GM19193 (cell line): ENCODE data around the gene CTNND2.

Experiments
- POLR2A ChIP-seq: IDR thresholded peaks from 4 replicates; pipeline ENCODE4 v1.6.1; 2011; ENCODE audit not compliant: insufficient read depth, insufficient read length; ENCODE audit errors: extremely low read depth

Gene CTNND2

DNA sequence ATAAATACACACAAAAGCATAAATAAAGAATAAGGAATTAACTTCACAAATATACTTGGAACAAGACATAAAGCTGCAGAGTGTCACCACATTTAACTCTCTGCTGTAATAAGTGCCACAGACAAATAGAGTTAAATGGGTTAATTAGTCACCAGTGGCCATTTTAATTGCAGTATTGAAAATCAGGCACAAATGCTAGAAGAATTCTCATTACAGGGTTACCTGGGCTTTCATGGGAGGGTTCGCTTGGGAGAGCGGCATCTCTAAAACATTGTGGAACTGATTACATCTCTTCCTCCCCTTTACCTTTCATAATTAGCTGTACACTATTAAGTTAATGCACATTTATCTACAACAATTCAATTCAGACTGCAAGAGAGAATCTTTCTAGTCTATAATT is 637.9 kb downstream of the CTNND2 start:
- no peak for TF ChIP-seq POLR2A

DNA sequence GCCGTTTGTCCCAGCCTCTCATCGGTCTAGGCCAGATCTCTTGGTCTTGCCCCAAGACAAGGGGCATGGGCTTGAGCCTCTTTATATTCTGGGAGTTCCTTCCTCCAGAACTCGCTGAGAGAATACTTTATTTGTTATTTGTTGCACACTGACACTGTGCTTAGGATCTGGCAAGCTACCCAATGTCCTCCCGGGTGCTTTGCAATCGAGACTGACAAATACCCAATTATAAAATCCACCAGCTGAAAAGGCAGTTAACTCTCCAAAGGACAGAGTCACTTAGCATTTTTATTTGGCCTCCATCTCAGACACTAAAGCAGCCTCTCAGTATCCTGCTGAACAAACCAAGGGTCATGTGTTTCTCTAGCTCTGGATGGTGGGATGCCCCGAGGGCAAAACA is 643.0 kb downstream of the CTNND2 start:
- no peak for TF ChIP-seq POLR2A

DNA sequence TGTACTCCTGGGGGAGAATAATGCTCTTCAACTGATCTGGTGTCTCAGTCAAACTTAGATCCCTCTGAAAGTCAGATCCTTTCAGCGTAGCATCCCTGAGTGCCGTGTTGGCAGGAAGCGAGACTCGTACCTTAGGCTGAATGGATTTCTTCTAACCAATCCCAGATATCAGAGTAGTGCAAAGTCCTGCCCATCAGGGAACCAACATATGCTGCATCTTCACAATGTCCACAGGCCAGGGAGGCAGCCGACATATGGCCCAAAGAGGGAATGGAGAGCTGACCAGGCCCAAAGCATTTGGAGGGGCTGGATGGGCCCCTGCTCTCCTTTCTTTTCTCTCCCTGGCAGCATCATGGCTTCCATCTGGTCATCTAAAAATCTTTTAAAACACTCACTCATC is 646.2 kb downstream of the CTNND2 start:
- no peak for TF ChIP-seq POLR2A

DNA sequence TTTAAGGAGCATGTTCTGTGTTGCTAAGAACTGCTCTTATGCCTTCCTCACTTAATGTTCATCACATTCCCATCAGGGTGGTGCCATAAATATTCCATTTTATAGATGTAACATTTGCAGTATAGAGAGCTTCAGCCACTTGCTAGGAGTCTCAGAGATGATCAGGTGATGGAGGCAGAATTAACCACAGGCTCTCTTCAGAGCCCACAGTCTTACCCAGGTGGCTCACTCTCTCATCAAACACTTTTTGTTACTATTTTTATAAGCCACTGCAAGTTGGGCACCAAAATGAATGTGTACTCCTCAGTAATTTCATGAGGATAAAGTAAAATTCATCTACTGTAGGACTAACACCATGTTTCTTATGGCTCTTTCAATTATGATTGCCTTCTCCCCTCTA is 651.7 kb downstream of the CTNND2 start:
- TF ChIP-seq POLR2A, result no peak

DNA sequence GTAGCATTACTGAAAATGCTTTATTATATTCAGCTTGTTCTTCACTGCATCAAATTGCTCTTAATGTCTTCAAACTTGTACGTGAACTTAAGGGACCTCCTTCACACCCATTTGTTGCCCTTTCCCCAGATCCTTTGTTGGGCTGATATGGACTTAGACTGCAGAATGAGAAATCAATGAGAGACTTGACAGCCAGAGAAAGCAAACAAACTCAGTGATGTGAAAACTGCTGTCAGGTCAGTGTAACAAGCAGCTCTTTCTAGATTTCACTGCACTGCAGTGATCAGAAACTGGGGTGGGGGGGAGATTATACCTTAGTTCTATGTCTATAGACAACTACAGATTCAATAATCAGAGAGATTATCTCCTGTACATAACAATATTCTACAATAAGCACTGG is 652.2 kb downstream of the CTNND2 start:
- no peak for TF ChIP-seq POLR2A

DNA sequence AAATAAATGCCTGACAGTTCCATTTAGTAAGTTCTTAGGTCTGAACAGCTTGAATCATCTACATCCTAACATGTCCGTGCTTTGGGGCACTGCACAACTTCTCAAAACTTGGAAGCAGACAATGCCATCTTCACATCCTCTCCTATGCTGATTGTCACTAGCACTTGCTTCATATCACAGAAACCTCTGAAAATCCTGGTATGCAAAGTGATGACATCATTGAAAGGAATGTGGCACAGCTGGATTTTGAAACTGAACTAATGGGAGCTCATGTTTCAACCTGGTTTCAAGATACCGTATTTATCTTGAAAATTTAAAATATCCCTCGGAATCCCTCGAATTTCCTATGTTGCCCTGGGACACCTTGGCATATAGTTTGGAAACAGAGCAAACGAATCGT is 653.0 kb downstream of the CTNND2 start:
- TF ChIP-seq POLR2A, result no peak

DNA sequence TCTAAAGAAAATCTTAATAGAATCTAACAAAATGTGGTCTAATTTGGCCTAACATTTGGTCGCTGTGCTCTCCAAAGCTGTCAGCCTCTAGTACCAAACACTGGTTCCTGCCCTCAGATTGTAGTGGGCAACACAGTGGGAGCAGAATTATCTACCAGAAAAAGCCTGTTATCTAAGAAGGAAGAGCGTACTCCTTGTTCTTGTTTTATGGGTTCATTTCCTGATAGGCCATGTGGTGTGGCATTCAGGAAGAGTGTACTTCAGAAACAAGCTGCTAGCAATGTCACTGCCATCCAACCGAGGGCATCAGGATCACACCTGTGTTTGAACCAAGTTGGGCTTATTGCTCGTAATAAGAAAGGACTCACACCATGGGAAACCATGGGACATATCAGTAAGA is 655.3 kb downstream of the CTNND2 start:
- TF ChIP-seq POLR2A, result no peak

DNA sequence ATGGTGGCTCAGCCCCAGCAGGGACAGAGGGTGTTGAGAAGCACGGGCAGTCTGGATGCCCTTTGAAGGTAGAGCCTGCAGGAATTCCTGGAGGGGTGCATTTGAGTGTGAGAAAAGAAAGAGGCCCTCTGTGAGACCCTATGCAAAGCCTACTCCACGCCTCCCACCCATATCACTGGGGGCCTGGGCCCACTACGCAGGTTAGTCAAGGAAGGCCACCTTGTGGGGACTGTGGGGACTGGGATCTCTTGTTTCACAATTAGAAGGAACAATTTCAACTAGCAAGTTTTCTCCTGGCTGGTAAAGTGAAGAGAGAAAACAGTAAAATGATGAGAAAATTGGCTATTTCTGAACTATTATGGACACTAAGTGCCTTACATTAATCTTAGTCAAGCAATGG is 657.0 kb downstream of the CTNND2 start:
- no peak for TF ChIP-seq POLR2A

DNA sequence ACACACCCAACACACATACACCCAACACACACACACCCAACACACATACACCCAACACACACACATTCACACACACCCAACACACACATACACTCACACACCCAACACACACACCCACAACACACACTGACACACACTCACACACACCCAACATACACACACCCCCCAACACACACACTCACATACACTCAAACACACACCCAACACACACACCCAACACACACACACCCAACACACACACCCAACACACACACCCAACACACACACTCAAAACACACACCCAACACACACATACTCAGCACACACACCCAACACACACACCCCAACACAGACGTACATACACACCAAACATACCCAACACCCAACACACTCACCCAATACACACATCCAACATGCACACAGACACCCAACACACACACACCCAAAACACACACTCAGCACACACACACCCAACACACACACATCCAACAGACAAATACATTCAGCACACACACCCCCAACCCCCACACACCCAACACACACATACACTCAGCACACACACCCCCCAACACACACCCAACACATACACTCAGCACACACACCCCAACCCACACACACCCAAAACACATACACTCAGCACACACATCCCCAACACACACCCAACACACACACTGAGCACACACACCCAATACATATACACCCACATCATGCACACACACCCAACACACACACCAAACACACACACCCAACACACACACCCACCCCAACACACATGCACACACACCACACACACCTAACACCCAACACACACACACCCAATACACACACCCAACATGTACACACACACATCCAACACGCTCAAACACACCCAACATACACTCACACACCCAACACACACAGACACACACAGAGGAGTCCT is 663.7 kb downstream of the CTNND2 start:
- no peak for TF ChIP-seq POLR2A

DNA sequence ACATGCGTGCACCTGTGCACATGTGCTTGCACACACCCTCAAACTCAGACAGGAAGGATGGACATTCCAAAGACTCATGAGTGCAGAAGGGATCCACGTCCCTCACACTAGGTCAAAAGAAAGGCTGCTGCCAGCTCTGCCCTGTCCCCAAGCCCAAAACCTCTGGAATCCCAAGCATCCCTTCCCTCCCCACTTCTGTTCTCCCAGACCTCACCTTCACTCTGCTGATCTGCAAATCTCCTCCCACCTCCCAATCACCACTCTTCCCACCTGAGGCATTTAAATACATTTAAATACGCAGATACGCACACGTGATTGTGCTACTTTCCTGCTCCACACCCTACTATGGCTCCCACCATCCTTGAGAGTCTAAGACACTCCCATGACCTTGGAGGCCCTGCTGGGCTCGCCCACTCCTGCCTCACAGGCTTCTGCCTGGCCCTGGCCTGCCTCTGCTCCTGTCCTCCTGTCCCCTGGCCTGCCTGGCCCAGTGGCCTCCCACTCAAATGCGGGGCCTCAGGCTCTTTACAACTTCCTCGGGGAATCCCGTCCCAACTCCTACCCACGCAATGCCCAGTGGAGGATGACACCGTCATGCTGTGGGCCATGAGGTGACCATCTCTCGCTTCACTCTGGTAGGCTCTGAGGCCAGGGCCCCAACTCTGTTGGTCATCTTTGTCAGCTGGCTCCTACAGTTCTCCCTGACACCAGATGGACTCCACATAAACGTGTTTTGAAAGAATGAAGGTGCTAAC is 664.8 kb downstream of the CTNND2 start:
- TF ChIP-seq POLR2A, result no peak

DNA sequence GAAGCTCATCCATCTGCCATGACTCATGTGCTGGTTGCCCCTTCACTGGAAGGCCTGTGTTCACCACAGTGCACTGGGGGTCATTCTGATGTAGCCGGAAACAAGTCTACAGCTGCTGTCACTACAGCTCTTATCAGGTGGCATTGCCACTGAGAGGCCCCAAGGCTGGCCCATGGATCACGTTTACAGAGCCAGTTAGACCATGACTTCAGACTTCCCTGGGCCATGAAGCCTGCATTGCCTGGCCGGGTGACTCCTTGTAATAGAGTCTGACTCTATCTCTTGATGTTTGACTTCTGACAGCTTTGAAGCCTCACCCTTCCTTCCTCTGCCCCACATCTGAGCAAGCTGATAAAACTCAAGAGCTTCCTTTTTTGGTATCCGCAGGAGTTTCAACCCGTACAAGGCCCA is 669.7 kb downstream of the CTNND2 start:
- TF ChIP-seq POLR2A, result no peak

DNA sequence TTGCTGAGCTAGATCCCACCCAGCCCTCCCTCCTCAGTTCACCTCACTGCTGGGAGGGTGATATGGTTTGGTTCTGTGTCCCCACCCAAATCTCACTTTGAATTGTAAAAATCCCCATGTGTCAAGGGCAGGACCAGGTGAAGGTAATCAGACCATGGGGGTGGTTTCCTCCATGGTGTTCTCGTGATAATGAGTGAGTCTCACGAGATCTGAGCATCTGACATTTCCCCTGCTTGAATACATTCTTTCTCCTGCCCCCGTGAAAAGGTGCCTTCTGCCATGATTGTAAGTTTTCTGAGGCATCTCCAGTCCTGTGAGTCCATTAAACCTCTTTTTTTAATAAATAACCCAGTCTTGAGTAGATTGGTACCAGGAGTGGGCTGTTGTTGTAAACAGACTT is 673.4 kb downstream of the CTNND2 start:
- TF ChIP-seq POLR2A, result no peak

DNA sequence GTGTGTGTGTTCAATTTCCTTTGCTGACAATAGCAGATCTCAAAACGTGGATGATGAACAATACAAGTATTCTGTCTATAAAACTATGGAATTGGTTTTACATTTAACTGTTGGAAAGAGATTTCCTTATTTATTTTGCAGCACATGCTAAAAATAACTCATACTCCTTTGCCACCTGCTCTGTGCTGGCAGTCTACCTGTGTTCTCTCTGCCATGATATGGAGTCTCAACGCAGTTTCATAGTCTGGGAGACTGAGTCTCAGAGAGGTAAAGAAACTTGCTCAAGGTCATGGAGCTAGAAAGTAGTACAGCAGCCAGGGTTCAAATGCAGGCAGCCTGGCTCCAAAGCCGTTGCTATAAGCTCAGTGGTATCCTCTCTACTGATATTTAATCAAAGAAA is 677.2 kb downstream of the CTNND2 start:
- TF ChIP-seq POLR2A, result no peak

DNA sequence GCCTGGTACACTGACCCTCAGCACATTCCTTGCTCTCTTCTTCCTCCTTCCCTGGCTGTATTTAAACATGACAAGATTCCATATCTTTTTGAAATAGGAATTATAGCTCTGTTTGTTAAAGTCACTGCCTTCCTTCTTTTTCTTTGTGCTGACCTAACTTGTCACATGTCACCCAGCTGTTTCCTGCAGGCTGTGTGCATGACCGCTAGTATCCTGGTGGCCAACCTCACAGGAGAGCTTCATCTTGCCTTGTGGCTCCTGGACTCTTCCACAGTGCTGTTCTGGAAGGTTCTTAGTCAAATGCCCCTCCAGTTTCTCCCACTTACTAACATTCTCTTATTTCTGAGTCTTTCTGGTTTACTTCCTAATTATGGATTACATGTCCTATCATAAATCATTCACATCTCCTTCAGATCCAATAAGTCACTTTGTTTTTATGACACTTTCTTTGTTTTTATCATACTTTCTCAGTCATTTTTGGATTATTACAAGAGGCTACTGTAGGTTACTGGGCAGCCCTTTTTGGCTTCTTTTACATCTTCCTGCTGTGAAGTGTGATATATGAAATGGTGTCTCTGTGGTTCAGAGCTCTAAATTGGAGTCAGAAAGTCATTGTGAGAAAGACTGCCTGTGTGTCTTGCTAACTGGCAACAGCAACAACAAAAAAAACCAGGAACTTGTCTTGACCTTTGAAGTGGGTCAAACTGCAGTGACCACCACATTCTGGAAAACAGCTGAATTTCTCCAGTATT is 679.6 kb downstream of the CTNND2 start:
- no peak for TF ChIP-seq POLR2A

DNA sequence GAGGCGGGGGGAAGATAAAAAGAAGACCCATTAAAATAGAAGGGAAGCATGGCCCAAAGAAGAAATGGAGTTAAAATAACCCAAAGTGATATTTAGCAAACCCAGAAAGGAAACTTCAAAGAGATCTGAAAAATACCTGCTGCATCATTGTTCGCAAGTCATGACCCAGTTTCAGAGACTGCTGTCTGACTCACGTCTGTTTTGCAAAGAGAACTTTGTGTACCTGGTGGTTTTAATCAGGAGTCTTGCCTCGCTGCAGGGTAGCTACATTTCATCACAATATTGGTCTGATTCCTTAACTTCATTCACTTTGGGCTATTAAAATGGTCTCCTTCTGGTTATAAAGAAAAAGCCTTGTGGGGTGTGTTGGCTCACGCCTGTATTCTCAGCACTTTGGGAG is 682.1 kb downstream of the CTNND2 start:
- no peak for TF ChIP-seq POLR2A
